HG03060 (cell line): ENCODE data around the gene MFSD2A.
"Not testable (repeated sequence)": the region's sequence is repeated elsewhere in the genome, so short reads cannot be mapped to it uniquely, and the experiment has no call there.

Source experiments
- ATAC-seq: cut with Tn5 transposase; IDR thresholded peaks from one replicate; pipeline ENCODE4 v1.9.1; 2021; ENCODE audit warnings: low read depth, moderate number of reproducible peaks; ENCODE audit not compliant: unreplicated experiment

Gene MFSD2A

DNA sequence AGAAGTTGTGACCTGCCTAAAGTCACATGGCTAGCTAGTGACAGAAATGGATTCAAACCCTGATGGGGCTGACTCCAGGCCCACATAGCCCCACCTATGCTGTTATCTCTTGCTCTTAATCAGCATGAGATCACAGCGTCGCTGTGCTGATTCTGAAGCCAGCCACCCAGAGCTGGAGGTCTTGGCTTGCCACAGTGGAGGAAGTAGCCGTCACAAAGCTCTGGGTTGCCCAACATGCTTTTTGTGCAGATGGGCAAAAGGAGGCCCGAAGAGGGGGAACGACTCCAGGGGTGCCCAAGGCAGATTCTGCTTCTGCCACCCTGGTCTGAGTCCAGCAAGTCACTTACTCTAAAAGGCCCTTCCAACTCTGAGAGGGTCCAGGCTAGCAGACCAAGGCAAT, 14.7 kb upstream of the MFSD2A start:
- no peak for ATAC-seq

DNA sequence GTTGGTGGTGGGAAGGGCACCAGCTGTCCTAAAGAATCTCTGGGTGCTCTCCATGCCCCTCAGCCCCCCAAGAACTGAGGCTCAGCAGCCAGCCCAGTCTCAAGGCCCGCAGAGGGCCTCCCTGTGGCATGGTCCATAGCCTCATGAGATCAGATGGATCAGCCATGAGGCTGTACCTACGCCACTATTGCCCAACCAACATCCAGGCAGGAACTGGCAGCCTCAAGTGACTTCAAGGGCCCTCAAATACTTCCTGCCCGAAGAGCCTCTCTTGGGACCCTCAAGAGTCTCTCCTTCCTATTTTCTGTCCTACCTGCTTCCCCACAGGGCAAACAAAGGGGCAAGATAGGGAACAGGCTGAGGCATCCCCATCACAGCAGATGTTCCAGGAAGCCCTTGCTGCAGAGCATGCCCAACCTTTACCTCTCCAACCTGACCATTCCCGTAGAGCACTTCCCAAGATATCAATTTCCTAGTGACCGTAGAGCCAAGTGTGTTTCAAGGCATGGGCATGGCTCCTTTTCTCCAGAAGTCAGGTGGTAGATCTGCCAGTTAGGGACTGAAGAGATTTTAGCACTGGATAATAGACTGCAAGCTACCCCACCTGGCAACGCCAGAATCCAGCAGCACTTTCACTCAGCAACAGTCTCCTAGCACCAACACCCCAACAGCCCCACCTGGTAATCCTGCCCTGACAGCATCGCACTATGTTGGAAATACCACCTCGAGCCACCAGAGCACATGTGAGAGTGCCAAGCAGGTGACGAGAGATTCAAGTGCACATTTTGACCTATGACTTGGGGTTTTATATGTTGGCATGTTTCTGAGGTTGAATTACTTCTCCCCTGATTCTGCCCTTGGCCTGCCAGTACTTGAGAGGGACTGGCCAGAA, 13.7 kb upstream of the MFSD2A start:
- ATAC-seq = no peak

DNA sequence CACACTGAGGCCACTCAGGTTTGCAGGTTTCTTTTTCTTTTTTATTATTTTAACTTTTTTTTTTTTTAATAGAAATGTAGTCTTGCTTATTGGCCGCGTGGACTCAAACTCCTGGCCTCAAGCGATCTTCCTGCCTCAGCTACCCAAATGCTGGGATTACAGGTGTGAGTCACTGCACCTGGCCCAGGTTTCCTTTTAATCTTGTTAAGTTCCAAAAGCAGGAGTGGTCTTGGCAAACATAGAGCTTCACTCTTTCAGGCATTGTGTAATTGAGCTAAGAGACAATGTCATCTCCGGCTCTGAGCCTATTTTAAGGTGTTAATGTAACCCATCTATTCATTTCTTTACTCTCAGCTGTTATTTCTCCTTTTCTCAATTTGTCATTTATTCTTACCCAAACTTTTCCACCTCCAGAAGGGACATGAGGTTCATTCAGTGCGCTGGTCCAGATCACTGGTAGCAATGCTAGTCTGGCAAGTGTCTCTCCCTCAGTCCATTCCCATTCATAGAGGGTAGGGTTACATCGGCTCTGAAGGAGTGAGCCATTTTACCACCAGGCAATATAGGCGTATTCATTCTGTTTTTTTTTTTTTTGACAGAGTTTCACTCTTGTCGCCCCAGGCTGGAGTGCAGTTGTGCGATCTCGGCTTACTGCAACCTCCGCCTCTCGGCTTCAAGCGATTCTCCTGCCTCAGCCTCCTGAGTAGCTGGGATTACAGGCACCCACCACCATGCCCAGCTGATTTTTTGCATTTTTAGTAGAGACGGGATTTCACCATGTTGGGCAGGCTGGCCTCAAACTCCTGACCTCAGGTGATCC, 11.3 kb upstream of the MFSD2A start:
- no peak for ATAC-seq

DNA sequence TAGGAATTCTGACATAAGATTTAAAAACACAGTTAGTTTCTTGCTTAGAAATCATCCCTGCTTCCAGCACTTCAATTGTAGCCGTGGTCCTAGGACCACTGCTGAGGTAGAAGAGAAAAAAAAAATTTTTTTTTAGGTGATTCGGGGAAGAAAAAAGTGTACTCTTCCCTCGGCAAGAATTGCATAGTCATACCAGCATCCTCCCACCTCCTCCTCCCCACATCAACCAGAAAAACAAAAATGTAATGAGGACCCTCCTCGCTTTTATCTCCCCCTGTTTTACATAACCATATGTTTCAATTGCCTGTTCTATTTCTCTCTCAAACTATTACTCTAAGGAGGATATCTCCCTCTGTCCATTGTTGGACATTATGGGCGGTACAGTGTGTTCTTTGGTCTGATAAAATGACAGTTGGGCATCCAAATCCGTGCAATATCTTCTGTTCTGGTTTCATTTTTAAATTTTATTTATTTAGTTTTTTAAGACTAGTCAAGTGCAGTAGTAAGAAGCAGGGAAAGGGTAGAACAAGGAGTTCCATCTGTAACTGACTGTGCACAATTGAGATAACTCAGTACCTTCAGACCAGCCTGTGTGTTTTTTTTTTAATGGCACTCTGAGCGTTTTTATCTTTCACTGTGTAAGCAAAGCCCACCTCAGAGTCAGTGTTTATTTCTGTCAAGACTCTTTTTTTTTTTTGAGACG, 10.4 kb upstream of the MFSD2A start:
- no peak for ATAC-seq

DNA sequence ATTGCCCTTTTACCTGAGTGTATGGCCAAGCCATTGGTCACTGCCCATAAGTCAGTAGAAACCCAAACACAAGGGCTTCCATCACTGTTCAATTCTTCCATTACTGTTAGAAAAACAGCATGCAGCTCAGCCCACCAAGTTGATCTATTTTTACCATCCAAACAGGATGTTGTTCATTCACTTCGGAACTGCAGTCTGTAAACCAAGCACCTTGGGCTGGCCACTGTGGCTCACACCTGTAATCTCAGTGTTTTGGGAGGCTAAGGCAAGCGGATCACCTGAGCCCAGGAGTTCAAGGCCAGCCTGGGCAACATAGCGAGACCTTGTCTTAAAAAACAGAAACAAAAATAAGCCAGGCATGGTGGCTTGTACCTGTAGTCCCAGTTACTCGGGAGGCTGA, 8.7 kb upstream of the MFSD2A start:
- no peak for ATAC-seq

DNA sequence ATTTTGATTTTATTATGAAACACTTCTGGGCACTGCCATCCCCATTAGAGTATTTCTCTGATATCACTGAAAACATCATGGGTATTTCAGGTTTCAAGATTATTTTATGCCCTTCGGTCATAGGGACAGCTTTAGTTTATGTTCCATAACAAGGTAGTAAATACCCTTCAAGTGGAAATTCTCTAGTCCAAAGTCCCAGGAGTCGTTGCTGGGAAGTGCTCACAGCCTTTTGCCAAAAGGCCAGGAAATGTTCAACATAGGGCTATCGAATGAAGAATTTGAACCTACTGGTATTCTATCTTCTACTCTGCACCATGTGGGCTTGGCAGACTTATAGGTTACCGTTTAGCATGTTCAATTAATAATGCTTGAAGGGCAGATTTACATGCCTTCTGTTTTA, 7.7 kb upstream of the MFSD2A start:
- ATAC-seq = no peak

DNA sequence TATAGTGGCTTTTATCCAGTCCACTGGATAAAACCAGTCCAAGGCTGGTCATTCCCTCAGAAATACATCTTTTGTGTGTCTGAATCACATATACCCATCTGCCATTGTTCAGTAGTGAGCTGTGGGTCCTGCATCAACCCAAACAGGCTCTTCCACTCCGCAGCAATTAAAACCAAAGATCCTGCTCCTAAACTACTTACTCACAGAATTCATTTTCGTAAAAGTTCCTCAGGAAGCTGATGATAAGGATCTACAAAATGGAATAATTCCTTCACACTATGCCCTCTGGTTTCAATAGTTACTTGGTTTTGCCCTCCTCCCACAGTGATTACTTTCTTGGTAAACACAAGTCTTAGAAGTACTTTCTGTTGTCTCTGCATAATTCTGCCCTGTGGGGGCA, 5.1 kb upstream of the MFSD2A start:
- ATAC-seq = no peak

DNA sequence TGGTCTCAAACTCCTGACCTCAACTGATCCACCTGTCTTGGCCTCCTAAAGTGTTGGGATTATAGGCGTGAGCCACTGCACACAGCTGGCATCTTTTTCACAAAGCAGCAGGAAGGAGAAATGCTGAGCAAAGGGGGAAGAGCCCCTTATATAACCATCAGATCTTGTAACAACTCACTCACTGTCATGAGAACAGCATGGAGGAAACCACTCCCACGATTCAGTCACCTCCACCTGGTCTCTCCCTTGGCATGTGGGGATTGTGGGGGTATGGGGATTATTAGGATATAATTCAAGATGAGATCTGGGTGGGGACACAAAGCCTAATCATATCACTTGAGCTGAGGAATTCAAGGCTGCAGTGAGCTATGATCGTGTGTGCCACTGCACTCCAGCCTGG, 3.0 kb upstream of the MFSD2A start:
- ATAC-seq = no peak

DNA sequence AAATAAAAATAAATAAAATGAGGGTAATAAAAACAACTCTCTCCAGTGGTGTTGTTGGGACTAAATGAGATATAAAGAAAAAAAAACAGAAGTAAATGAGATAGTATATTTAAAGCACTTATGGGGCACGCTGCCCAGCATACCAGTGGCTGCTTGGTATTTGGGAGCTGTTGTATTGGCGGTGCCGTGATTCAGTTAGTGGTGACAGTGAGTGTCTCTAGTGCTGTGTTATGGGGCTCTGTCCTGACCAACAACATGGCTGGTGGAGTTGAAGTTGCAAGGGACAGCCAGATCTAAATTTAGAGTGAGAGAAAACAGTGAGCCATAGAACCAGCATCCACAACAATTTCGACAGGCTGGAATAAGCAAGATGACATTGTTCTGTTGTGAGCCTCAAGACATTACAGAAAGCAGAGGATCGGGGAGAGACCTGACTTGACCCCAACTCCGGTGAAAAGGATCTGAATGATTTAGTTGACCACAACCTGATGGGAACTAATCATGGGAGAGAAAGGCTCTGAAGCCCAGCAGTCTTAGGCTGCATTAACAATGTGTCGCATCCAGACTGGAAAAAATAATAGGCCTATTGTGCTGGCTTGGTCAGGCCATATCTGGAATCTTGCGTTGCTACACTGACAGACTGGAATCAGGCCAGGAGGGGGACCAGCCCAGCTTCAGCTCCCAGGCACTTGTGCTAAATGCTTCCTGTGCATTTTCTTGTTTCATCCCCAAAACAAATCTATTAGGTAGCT, 2.4 kb upstream of the MFSD2A start:
- ATAC-seq = no peak

DNA sequence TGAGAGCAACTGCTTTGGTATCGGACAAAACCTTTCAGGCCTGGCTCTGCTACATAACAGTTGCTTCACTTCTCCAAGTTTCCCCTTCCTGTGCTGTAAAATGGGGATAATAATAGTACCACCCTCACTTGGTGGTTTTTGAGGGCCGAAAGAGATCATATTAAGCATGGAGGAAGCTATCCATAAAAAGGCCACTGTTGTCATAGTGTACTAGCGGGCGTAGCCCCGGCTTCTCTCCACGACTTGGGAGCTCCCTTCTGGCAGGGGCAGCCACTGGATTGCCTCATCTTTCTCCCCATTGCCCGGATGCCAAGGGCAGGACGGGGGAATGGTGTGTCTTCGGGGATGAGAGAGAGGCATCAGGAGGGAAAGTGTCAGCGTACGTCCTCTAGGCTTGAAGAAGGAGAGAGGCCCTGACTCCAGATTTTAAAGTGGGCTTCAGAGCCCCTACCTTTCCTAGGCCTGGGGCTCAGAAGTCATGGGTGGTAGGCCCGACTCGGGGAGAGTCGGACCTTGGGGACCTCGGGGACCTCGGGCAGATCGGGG, 548 bp upstream of the MFSD2A start:
- ATAC-seq = no peak

DNA sequence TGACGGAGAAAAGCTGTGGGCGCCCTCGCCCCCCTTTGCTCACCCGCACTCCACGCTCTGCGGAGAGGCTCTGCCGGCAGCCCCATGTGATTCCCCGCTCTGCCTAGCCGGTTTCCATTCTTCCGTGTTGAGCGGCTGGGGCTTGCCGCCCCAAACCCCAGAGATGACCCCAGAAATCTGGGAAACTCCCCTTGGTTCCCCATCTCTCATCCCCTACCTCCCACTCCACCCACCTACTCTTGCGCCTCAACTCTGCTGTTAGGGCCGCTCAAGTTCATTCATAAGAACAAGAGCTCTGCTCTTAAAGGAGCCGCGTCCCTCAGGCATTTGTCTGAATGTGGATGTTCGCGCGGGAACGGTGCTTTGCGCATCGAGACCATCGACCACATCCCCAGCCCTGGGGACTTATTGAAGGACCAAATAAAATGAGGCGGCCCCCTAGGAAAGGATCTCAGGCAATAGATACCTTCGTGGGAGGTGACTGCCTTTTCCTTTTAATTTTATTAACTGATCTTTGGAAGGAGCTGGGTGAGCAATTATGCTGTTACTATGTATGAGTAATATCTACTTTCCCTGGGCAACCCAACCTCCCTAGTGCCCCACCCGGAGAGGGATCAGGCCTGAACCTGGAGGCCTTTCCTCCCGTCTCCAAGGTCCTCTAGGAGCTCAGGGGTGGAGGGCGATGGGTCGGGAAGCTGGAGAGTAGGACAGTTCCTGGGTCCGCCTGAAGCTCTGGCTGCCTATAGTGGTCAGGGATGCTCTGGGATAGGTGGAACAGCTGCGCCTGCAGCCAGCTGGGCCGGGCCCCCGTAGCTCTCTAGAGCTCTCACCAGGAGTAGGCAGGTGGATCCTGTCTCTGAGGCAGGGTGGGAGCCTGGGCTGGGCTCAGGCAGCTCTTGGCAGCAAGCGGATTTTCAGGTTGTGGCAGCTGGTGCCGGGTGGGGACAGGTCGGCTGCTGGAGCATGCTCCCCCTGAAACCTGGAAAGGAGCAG, 898 bp downstream of the MFSD2A start:
- ATAC-seq = no peak

DNA sequence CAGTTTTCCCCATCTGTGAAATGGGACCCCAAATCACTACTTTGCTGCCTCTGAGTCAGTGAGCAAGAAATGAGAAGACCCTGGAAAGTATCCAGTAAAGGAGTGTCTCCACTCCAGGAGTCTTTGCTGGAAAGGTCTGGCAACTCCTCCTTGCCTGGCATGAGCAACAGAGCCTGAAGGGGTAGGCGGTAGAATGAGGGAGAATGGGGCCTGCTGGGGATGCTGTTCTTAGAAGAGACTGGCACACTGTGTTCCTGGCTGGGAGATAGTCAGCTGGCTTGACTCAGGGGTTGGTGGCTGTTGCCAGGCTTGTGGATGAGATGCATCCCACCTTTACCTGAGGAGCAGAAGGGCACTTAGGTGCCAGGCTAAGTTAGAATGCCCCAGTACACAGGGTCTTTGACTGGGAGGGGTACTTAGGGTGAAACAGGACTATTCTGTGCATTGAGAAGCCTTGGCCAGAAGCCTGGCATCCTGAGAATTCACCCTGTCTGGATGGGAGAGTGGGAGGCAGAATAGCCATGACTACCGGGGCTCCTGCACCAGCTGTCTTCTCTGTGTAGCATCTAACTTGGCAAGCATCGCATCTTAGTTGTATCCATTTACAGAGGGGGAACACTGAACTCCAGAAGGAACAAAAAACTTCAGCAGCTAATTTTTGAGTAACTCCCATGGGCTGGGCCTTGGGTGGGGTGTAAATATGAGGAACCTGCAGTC, 2.5 kb downstream of the MFSD2A start:
- ATAC-seq = no peak

DNA sequence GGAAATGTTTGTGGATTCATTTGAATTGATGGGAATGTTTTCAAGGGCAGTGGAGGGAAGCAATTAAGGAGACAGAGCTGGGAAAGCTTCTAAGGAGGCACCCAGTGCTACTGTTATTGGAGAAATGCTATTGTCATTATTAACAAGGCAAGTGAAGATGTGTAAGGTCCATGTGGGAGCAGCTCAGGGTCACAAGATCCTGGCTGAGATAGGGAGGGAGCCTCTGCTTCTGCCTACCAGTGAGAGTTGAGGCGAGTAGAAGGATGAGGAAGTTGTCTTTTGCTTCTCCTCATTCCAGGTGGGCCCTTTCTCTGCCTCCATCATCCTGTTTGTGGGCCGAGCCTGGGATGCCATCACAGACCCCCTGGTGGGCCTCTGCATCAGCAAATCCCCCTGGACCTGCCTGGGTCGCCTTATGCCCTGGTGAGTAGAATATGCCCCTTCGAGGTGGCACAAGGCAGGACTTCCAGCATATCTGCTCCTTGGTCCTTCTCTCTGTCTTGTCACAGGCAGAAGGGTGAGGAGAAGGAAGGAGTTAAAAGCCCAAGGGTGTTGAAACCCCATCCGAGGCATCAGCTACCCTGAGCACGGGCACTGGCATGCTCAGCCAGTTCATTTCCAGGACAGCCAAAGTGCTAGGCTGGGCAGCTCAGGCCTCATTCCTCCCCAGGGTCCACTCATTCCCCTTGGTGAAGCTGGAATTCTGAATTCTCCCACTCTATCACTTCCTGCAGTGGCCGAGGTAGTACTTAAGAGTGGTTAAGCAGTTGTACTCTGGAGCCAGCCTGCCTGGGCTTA, 3.7 kb downstream of the MFSD2A start:
- no peak for ATAC-seq

DNA sequence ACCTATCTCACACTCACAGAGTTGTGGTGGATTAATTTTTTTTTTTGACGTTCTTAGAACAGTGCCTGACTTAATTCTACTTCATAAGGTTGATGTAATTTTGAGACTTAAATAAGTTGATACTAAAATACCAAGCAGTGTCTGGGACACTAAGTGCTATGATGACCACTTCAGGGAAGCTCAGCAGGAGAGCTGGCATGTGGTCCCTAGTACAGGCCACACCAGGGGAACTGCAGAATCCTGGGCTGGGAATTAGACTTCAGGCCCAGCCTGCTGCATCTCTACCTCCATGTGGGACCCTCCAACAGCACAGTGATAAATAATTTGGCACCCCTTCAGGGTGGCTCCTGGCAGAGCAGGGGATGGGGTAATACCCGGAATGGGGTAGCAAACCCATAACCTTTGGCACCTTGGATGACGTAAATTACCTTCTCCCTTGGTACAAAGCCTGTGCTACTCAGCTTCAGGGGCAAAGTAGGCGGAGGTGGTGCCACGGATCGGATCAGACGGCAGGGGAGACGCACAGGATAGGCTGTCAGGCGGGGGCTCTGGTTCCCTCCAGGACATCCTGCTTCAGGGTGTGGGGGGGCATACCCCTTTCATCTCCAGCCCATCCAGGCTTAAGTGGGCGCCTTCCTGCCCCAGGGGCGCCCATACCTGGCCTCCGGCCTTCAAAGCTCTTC, 4.8 kb downstream of the MFSD2A start:
- ATAC-seq = no peak

DNA sequence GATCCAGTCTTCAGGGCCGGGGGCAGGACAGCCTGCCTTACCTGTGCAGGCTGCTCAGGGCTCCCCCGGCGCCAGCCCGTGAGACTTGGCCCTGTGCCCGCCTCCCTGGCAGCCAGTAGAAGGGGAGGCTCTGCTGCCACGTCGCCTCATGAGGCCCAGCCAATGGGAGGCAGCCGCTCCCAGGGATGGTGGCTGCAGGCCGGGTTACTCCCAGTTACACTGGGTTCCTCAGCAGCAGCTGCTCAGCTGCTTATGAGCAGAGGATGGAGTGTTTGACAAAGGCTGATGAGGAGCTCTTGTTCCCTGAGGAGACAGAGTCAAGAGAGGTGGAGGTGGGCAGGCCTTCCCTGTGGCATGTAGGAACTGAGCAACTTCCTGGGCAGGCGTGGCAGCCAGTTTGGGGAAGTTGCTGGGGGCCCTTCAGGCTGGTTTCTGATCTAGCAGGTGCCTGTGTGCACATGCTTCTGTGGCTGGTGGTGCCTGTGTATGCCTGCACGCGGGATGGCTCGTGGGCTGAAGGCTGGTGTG, 5.5 kb downstream of the MFSD2A start:
- ATAC-seq = no peak

DNA sequence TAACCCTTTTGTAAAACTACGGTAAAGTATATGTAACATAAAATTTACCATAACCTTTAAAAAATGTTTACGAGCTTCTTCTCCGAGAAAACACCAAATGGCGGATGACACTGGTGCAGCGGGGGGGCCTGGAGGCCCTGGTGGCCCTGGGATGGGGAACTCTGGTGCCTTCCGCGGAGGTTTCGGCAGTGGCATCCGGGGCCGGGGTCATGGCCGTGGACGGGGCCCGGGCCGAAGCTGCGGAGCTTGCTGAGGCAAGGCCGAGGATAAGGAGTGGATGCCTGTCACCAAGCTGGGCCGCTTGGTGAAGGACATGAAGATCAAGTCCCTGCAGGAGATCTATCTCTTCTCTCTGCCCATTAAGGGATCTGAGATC, 7.5 kb downstream of the MFSD2A start:
- no peak for ATAC-seq

DNA sequence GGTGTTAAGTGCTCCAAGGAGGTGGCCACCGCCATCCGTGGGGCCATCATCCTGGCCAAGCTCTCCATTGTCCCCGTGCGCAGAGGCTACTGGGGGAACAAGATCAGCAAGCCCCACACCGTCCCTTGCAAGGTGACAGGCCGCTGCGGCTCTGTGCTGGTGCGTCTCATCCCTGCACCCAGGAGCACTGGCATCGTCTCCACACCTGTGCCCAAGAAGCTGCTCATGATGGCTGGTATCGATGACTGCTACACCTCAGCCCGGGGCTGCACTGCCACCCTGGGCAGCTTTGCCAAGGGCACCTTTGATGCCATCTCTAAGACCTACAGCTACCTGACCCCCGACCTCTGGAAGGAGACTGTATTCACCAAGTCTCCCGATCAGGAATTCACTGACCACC, 8.0 kb downstream of the MFSD2A start:
- not testable (repeated sequence) for ATAC-seq
